ACC112 (cell line): ENCODE results near the gene ENPP6.

Source experiments
- H2AFZ ChIP-seq: fragments of 200-600 bp; sonication (generic); one replicate; pipeline ENCODE4 v1.6.0; 2017; ENCODE audit warnings: antibody characterized with exemption, low read length; ENCODE audit not compliant: unreplicated experiment
- H3K27ac ChIP-seq: fragments of 200-600 bp; sonication (generic); 2 replicates; pipeline ENCODE4 v1.5.1; 2014; ENCODE audit warnings: low read depth, mild to moderate bottlenecking, antibody characterized with exemption, low read length, moderate library complexity
- H3K27me3 ChIP-seq: fragments of 200-600 bp; sonication (generic); 2 replicates; pipeline ENCODE4 v1.6.1; 2014; ENCODE audit warnings: mild to moderate bottlenecking, antibody characterized with exemption, low read length, moderate library complexity, mixed read lengths; ENCODE audit not compliant: insufficient read depth
- H3K36me3 ChIP-seq: fragments of 200-600 bp; sonication (generic); 2 replicates; pipeline ENCODE4 v1.6.1; 2016; ENCODE audit warnings: mild to moderate bottlenecking, antibody characterized with exemption, low read length, moderate library complexity, mixed read lengths; ENCODE audit not compliant: insufficient read depth
- H3K4me1 ChIP-seq: fragments of 200-600 bp; sonication (generic); one replicate; pipeline ENCODE4 v1.6.1; 2016; ENCODE audit warnings: low read length, mixed read lengths; ENCODE audit not compliant: insufficient read depth, unreplicated experiment, control insufficient read depth
- H3K4me3 ChIP-seq: fragments of 200-600 bp; sonication (generic); 2 replicates; pipeline ENCODE4 v1.5.1; 2014; ENCODE audit warnings: mild to moderate bottlenecking, low read depth, low read length
- H3K79me2 ChIP-seq: fragments of 200-600 bp; sonication (generic); one replicate; pipeline ENCODE4 v1.6.0; 2016; ENCODE audit warnings: low read length; ENCODE audit not compliant: control insufficient read depth, unreplicated experiment, insufficient read depth

ENPP6 gene

DNA sequence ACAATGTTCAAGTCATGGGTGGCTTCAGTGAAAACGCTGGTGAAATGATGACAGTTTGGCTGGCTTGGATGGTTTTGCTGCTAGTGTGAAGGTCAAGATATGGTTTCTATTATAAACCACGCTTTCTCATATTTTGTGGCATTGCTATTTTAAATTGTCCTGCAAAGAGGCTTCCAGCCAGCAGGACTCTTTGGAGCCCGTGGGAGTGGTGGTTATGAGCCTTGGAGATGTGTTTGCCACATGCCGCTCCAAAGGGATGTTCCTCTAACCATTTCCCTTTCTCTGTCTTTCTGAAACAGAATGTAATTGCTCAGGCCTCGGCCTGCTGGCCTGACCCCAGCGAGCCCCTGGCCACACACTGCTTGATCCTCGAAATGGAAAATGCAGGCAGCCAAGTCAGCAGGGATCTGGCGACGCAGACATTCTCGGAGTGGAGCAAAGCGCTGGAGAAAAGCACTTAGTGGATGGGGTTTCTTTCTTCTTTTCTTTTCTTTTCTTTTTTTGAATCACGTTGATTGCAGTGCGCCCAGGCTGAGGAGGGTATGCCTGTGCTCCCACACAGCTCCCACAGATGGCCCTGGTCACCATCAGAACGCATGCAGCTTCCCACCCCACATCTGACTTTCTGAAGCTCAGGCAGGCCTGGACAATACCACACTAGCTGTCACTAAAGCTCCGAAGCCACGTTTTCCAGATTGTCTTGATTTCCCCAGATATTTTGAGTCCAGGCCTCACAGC is 114.0 kb downstream of the ENPP6 start:
- Histone ChIP-seq H3K27ac (no peak overlapping the region), H3K4me3 (no peak overlapping the region), H3K36me3 (no peaks in the 10 kb centered on the region), H3K79me2 (no peaks in the 10 kb centered on the region), H2AFZ (no peak overlapping the region), H3K4me1 (no peaks in the 10 kb centered on the region), H3K27me3 (no peaks in the 10 kb centered on the region)

DNA sequence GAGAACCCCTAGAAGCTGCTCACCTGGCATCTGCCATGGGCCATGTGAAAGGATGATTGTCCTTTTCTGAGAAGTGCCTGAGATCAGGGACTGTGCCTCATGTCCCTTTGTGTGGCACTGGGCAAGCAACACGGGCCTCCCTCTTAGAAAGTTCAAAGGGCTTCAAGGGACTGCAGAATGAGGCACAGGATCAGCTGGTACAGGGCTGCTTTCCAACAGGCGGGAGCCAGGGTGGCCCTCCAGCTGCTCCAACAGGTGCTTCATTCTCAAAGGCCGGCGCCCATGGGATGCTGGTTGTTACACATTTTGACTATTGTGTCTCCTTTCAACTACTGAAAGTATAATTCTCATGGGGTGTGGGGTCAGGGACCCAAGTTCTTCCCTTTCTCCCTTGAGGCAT is 114.7 kb downstream of the ENPP6 start:
- no peaks in the 10 kb centered on the region for H3K36me3 ChIP-seq
- no peaks in the 10 kb centered on the region for H3K4me1 ChIP-seq
- no peak overlapping the region for H2AFZ ChIP-seq
- no peak overlapping the region for H3K27ac ChIP-seq
- no peaks in the 10 kb centered on the region for H3K79me2 ChIP-seq
- no peak overlapping the region for H3K4me3 ChIP-seq
- no peaks in the 10 kb centered on the region for H3K27me3 ChIP-seq

- Histone ChIP-seq H3K36me3 (no peaks in the 10 kb centered on the region), H3K79me2 (no peaks in the 10 kb centered on the region), H3K27me3 (no peaks in the 10 kb centered on the region)
Observed at GRCh38 chr4:184102488-184102887, 115.2 kb downstream of the ENPP6 start.

DNA sequence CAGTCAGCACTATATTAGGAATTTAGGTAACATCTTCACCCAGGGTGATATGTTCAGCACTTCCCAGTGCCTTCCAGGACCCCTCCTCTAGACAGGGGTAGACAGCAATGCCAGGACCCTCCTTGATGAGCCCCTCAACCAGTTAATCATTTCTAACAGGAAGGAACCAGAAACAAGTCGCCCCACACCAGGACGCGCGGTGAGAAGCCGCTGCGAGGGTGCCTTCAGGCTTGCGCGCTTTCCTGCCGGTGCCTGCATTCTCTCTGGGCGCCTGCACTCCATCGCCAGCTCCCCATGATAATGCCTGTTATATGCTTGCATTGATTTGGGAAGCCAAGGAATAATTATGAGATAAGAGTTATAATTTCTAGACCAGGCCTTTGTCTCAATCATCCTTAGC is 116.0 kb downstream of the ENPP6 start:
- Histone ChIP-seq H2AFZ (no peak overlapping the region), H3K36me3 (no peaks in the 10 kb centered on the region), H3K27me3 (0 out of 2 replicates have a peak, but pooled peaks cover under 1% of the 10 kb centered on the region), H3K27ac (no peak overlapping the region), H3K4me3 (no peak overlapping the region), H3K79me2 (no peaks in the 10 kb centered on the region), H3K4me1 (no peaks in the 10 kb centered on the region)

More at GRCh38 chr4:184102488-184102887, 115.2 kb downstream of the ENPP6 start:
- Histone ChIP-seq H3K4me1 (no peaks in the 10 kb centered on the region), H3K27ac (no peak overlapping the region), H3K4me3 (no peak overlapping the region), H2AFZ (no peak overlapping the region)

GRCh38 chr4:184100297-184100885 is 117.3 kb downstream of the ENPP6 start:
- H3K27ac ChIP-seq = no peak overlapping the region
- no peaks in the 10 kb centered on the region for H3K36me3 ChIP-seq
- peaks cover 11% of the 10 kb centered on the region; the same call in 1 of the 2 replicates for H3K27me3 ChIP-seq
- H3K79me2 ChIP-seq = no peaks in the 10 kb centered on the region
- no peak overlapping the region for H2AFZ ChIP-seq
- H3K4me3 ChIP-seq = no peak overlapping the region
- H3K4me1 ChIP-seq = no peaks in the 10 kb centered on the region

- Histone ChIP-seq H2AFZ (no peak overlapping the region), H3K4me3 (no peak overlapping the region), H3K27me3 (peaks cover 11% of the 10 kb centered on the region; the same call in 1 of the 2 replicates), H3K36me3 (no peaks in the 10 kb centered on the region), H3K27ac (no peak overlapping the region), H3K4me1 (no peaks in the 10 kb centered on the region), H3K79me2 (no peaks in the 10 kb centered on the region)
Observed at GRCh38 chr4:184099535-184099966, 118.1 kb downstream of the ENPP6 start.

DNA sequence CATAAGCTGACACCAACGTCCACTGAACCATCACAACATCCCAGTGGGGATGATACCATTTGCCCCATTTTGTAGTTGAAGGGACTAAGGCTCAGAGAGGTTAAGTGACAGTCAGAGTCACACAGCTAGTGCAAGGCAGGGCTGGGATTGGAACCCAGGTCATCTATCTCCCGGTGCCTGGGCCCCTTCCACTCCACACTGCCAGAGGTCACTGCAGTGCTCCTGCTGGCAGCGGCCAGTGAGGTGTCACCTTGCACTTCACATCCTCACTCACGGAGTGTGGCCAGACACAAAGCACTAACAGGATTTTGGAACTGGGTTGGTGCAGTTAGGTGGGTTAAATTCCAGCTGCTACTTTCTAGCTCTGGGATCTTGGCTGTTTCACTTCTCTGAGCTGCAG is 118.7 kb downstream of the ENPP6 start:
- Histone ChIP-seq H3K79me2 (no peaks in the 10 kb centered on the region), H2AFZ (no peak overlapping the region), H3K4me1 (no peaks in the 10 kb centered on the region), H3K27me3 (peaks cover 11% of the 10 kb centered on the region; the same call in 1 of the 2 replicates), H3K4me3 (no peak overlapping the region), H3K27ac (no peak overlapping the region), H3K36me3 (no peaks in the 10 kb centered on the region)

DNA sequence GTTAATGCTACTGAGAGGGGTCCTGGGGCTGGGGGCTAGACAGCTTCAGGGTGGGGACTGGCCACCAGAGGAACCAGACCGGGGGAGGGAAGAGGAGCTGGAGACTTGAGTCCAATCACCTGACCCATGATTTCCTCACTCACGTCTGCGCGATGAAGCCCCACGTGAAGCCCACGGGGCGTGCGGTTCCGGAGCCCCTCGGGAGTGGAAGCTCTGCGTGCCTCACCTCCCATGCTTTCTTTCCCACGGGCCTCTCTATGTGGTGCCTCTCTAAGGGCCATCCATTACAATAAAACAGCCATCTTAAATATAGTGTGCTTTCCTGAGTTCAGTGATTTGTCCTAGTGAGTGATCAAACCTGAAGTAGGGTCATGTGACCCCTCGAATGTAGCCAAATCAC is 119.9 kb downstream of the ENPP6 start:
- Histone ChIP-seq H3K4me3 (no peak overlapping the region), H3K36me3 (no peaks in the 10 kb centered on the region), H3K27me3 (peaks cover 11% of the 10 kb centered on the region; the same call in 1 of the 2 replicates), H3K27ac (no peak overlapping the region), H2AFZ (no peak overlapping the region), H3K4me1 (no peaks in the 10 kb centered on the region), H3K79me2 (no peaks in the 10 kb centered on the region)

DNA sequence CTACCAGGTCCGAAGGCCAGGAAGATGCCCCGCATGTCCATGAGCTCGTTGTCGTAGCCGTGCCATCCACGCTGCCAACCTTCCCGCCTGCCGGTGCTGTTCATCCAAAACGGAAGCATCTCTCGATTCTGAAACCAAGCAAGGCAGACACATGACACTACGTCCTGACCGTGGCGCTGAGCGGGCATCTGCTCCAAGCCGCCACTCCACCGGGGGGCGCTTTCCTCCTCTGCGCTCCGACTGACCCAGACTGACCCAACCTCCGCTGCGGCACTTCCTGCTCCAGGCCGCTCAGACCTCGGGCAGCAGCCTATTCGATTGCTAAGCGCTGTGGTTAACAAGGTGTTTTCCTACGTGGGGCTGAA is 120.5 kb downstream of the ENPP6 start:
- Histone ChIP-seq H3K27me3 (peaks cover 11% of the 10 kb centered on the region; the same call in 1 of the 2 replicates), H3K4me1 (no peaks in the 10 kb centered on the region), H3K4me3 (no peak overlapping the region), H2AFZ (no peak overlapping the region), H3K79me2 (no peaks in the 10 kb centered on the region), H3K27ac (no peak overlapping the region), H3K36me3 (no peaks in the 10 kb centered on the region)

GRCh38 chr4:184096561-184097240 is 121.0 kb downstream of the ENPP6 start:
- no peaks in the 10 kb centered on the region for H3K79me2 ChIP-seq
- no peak overlapping the region for H2AFZ ChIP-seq
- H3K4me1 ChIP-seq = no peaks in the 10 kb centered on the region
- peaks cover 11% of the 10 kb centered on the region; the same call in 1 of the 2 replicates for H3K27me3 ChIP-seq
- H3K4me3 ChIP-seq = no peak overlapping the region
- no peaks in the 10 kb centered on the region for H3K36me3 ChIP-seq
- H3K27ac ChIP-seq = no peak overlapping the region
